ENCODE data around the gene ZBTB37. TPM values are rescaled to one million over a fixed set of nuclear protein-coding genes. Genes with fewer than 3 reads are reported as not detected.

The ZBTB37 gene
- total and polyA plus RNA-seq, 2 experiments from 2014 or later = 0.90 to 5.6 TPM

DNA sequence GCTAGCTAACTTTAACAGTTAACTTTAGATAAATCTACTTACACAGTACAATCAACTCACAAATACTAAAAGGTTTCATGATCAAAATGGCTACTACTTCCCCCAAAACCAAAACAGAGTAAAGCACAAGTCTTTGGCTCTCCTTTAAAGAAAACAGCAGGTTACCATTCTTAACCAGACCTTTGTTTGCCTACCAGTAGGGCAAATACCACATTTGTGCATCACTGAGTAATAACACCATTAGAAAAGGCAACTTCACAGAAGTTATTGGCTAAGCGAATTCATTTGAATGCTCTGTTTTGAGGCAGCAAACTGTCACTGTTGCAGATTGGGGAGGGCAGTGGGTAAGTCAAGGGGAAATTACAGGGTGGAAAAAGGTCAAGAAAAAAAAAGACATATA is 66.3 kb downstream of the ZBTB37 start:
- DNase-seq = no peak

DNA sequence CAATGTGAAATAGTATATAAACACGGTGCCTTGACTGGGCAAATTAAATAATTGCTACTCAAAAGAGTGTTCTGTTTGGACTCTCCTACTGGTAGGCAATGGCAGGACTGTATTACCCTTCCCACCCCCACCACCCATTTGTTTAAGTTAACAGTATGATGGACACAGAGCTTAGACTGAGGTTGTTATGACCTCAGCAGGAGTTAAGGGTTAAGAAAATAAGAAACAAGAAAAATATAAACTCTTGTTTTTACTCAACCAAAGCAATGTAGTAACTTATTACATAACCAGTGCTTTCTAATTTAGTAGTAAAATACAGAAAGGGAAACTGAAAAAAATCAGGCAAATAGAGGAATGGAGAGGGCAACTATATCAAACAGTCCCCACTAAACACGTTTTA is 68.9 kb downstream of the ZBTB37 start:
- Histone ChIP-seq H3K79me2 (ENCODE audit: insufficient read depth) (no peaks in the 10 kb centered on the region), H3K4me3 (no peak overlapping the region), H3K27ac (no peak overlapping the region), H2AFZ (no peak overlapping the region), H3K27me3 (replicated peaks; ENCODE audit: insufficient read depth) (no peaks in the 10 kb centered on the region), H3K9me3 (ENCODE audit: low read depth) (no peaks in the 10 kb centered on the region), H3K4me2 (ENCODE audit: unreplicated experiment) (no peak overlapping the region), H3K9ac (no peak overlapping the region), H4K20me1 (ENCODE audit: insufficient read depth) (no peaks in the 10 kb centered on the region), H3F3A (ENCODE audit: insufficient read depth) (no peaks in the 10 kb centered on the region), H3K36me3 (ENCODE audit: low read depth) (peaks cover 78% of the 10 kb centered on the region), H3K9me2 (ENCODE audit: insufficient read depth) (no peaks in the 10 kb centered on the region), H3K4me1 (ENCODE audit: insufficient read depth) (no peaks in the 10 kb centered on the region)
- 53 to 58% methylated on average over 2 of the region's 2 CpGs for WGBS, 2 experiments (ENCODE audit: low coverage in 1 of 2, low lambda C conversion rate in 2 of 2, missing lambda C conversion rate in 2 of 2)
- in situ Hi-C loops (cut with MboI) = no loop called here
- DNase-seq = no peak
- TF ChIP-seq EZH2phosphoT487 (IDR thresholded peaks at IDR 0.05; ENCODE audit: insufficient read depth, low read depth) (no peak), EZH2 (IDR thresholded peaks at IDR 0.05; ENCODE audit: insufficient read depth, poor library complexity, severe bottlenecking) (no peak)

More for the DNA sequence above, 66.3 kb downstream of the ZBTB37 start:
- no peaks in the 10 kb centered on the region for H3K4me1 ChIP-seq (ENCODE audit: insufficient read depth)
- in situ Hi-C loops (cut with MboI) = no loop called here
- no peaks in the 10 kb centered on the region for H4K20me1 ChIP-seq (ENCODE audit: insufficient read depth)
- H3K27ac ChIP-seq = no peak overlapping the region
- H3K9me3 ChIP-seq (ENCODE audit: low read depth) = no peaks in the 10 kb centered on the region
- no peaks in the 10 kb centered on the region; the same call in 1 of the 2 replicates for H3F3A ChIP-seq (ENCODE audit: insufficient read depth)
- no peak overlapping the region for H3K4me3 ChIP-seq
- H2AFZ ChIP-seq = no peak overlapping the region
- 98 to 100% methylated on average over 1 of the region's 1 CpG for WGBS, 2 experiments (ENCODE audit: low coverage in 1 of 2, low lambda C conversion rate in 2 of 2, missing lambda C conversion rate in 2 of 2)
- no peak overlapping the region for H3K4me2 ChIP-seq (ENCODE audit: unreplicated experiment)
- no peaks in the 10 kb centered on the region for H3K79me2 ChIP-seq (ENCODE audit: insufficient read depth)
- no peak overlapping the region for H3K9ac ChIP-seq
- TF ChIP-seq EZH2phosphoT487 (IDR thresholded peaks at IDR 0.05; ENCODE audit: insufficient read depth, low read depth) (no peak), EZH2 (IDR thresholded peaks at IDR 0.05; ENCODE audit: insufficient read depth, poor library complexity, severe bottlenecking) (no peak)
- H3K27me3 ChIP-seq (replicated peaks; ENCODE audit: insufficient read depth) = no peaks in the 10 kb centered on the region
- H3K36me3 ChIP-seq (ENCODE audit: low read depth) = peaks cover 76% of the 10 kb centered on the region
- H3K9me2 ChIP-seq (ENCODE audit: insufficient read depth) = no peaks in the 10 kb centered on the region

DNA sequence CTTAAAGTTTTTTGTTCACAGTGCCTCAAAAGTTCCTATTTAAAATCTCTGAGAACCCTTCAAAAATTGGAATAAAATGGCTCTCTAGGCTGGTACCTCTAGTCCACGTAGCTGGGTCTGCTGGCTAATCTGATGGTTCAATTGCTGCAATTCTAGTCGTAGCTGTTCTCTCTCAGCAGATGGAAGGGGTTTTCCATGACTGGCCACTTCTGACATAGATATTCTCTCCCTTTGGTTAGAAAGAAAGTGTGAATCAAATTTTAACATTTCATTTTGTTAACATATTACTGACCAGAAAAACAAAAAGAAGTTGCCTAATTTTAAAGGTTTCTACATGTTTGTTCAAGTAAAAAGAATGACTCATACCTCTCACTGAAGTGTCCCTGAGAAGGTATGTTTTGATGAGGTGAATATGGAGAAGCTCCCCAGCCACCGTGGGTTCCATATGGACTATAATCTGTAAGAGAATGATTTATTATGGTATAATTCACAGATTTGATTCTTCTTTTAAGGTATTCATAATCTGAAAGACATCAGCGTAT is 78.3 kb downstream of the ZBTB37 start:
- no peak for TF ChIP-seq EZH2 (IDR thresholded peaks at IDR 0.05; ENCODE audit: insufficient read depth, poor library complexity, severe bottlenecking)
- no peak for TF ChIP-seq EZH2phosphoT487 (IDR thresholded peaks at IDR 0.05; ENCODE audit: insufficient read depth, low read depth)
- H4K20me1 ChIP-seq (ENCODE audit: insufficient read depth) = no peaks in the 10 kb centered on the region
- H3K9me2 ChIP-seq (ENCODE audit: insufficient read depth) = no peaks in the 10 kb centered on the region
- H3K4me2 ChIP-seq (ENCODE audit: unreplicated experiment) = no peak overlapping the region
- H3K79me2 ChIP-seq (ENCODE audit: insufficient read depth) = no peaks in the 10 kb centered on the region
- H3K4me3 ChIP-seq = no peak overlapping the region
- WGBS, 2 experiments (ENCODE audit: low coverage in 1 of 2, low lambda C conversion rate in 2 of 2, missing lambda C conversion rate in 2 of 2) = 81 to 95% methylated on average over 4 of the region's 4 CpGs
- H3K9ac ChIP-seq = no peak overlapping the region
- DNase-seq = no peak
- no peaks in the 10 kb centered on the region for H3K9me3 ChIP-seq (ENCODE audit: low read depth)
- H3F3A ChIP-seq (ENCODE audit: insufficient read depth) = 0 out of 2 replicates have a peak, but pooled peaks cover 4% of the 10 kb centered on the region
- H3K36me3 ChIP-seq (ENCODE audit: low read depth) = peaks cover 67% of the 10 kb centered on the region
- no peaks in the 10 kb centered on the region for H3K27me3 ChIP-seq (replicated peaks; ENCODE audit: insufficient read depth)
- in situ Hi-C loops (cut with MboI) = no loop called here
- H2AFZ ChIP-seq = no peak overlapping the region
- H3K27ac ChIP-seq = no peak overlapping the region
- H3K4me1 ChIP-seq (ENCODE audit: insufficient read depth) = no peaks in the 10 kb centered on the region

DNA sequence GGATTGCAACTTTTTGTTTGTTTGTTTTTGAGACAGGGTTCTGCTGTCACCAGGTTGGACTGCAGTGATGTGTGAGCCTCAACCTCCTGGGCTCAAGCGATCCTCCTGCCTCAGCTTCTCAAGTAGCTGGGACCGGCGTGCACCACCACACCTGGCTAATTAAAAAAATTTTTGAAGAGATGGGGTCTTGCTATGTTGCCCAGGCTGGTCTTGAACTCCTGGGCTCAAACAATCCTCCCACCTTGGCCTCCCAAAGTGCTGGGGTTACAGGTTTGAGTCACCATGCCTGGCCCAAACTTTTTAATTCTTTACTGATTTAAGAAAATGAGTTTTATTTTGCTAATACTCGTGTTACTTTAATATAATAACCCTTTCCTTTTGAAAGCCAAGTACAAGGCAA is 80.4 kb downstream of the ZBTB37 start:
- Histone ChIP-seq H3K4me2 (ENCODE audit: unreplicated experiment) (no peak overlapping the region), H3K9me3 (ENCODE audit: low read depth) (no peaks in the 10 kb centered on the region), H3K79me2 (ENCODE audit: insufficient read depth) (peaks cover 11% of the 10 kb centered on the region), H3K27ac (no peak overlapping the region), H3K36me3 (ENCODE audit: low read depth) (peaks cover 73% of the 10 kb centered on the region), H3K4me1 (ENCODE audit: insufficient read depth) (no peaks in the 10 kb centered on the region), H3F3A (ENCODE audit: insufficient read depth) (0 out of 2 replicates have a peak, but pooled peaks cover 7% of the 10 kb centered on the region), H3K27me3 (replicated peaks; ENCODE audit: insufficient read depth) (no peaks in the 10 kb centered on the region), H3K4me3 (no peak overlapping the region), H2AFZ (no peak overlapping the region), H3K9ac (no peak overlapping the region), H3K9me2 (ENCODE audit: insufficient read depth) (no peaks in the 10 kb centered on the region), H4K20me1 (ENCODE audit: insufficient read depth) (no peaks in the 10 kb centered on the region)
- WGBS, 2 experiments (ENCODE audit: low coverage in 1 of 2, low lambda C conversion rate in 2 of 2, missing lambda C conversion rate in 2 of 2) = 97 to 98% methylated on average over 4 of the region's 4 CpGs
- TF ChIP-seq EZH2 (IDR thresholded peaks at IDR 0.05; ENCODE audit: insufficient read depth, poor library complexity, severe bottlenecking) (no peak), EZH2phosphoT487 (IDR thresholded peaks at IDR 0.05; ENCODE audit: insufficient read depth, low read depth) (no peak)
- in situ Hi-C loops (cut with MboI) = no loop called here
- no peak for DNase-seq

Small RNAs within 50 kb of the gene (small RNA-seq; reads per million reads assigned to genes)
- gene RNA5SP67 (ENCODE audit: low read depth, low replicate concordance) = not detected

Other genes with a start within 250 kb of the ZBTB37 start
- not detected in 2 replicates for gene TEX50, start 233.0 kb upstream of the ZBTB37 start, total RNA-seq (2014; rRNA removed; shearing (Covaris generic))
- not detected in 2 replicates for gene TEX50, start 233.0 kb upstream of the ZBTB37 start, polyA plus RNA-seq (2016; fragmentation: Nextera tagmentation; extraction: Ambion mirVana)
- gene ANKRD45, start 198.5 kb upstream of the ZBTB37 start, total RNA-seq (2014; rRNA removed; shearing (Covaris generic)) = not detected in 2 replicates
- gene ANKRD45, start 198.5 kb upstream of the ZBTB37 start, polyA plus RNA-seq (2016; fragmentation: Nextera tagmentation; extraction: Ambion mirVana) = 0.16 TPM in 1 of 2 replicates, not detected in the other
- gene KLHL20, start 153.4 kb upstream of the ZBTB37 start, total RNA-seq (2014; rRNA removed; shearing (Covaris generic)) = 25.5 and 27.9 TPM in 2 replicates
- 19.2 and 22.7 TPM in 2 replicates for gene KLHL20, start 153.4 kb upstream of the ZBTB37 start, polyA plus RNA-seq (2016; fragmentation: Nextera tagmentation; extraction: Ambion mirVana)
- gene DARS2, start 43.7 kb upstream of the ZBTB37 start, total RNA-seq (2014; rRNA removed; shearing (Covaris generic)) = 12.1 and 14.5 TPM in 2 replicates
- gene DARS2, start 43.7 kb upstream of the ZBTB37 start, polyA plus RNA-seq (2016; fragmentation: Nextera tagmentation; extraction: Ambion mirVana) = 11.0 and 12.1 TPM in 2 replicates
- 14.9 and 16.9 TPM in 2 replicates for gene CENPL, start 43.5 kb upstream of the ZBTB37 start, total RNA-seq (2014; rRNA removed; shearing (Covaris generic))
- 9.3 and 10.4 TPM in 2 replicates for gene CENPL, start 43.5 kb upstream of the ZBTB37 start, polyA plus RNA-seq (2016; fragmentation: Nextera tagmentation; extraction: Ambion mirVana)
- 344 and 358 TPM in 2 replicates for gene GAS5, start 391 bp upstream of the ZBTB37 start, total RNA-seq (2014; rRNA removed; shearing (Covaris generic))
- gene GAS5, start 391 bp upstream of the ZBTB37 start, polyA plus RNA-seq (2016; fragmentation: Nextera tagmentation; extraction: Ambion mirVana) = 143 and 166 TPM in 2 replicates
- gene SERPINC1, start 48.9 kb downstream of the ZBTB37 start, total RNA-seq (2014; rRNA removed; shearing (Covaris generic)) = not detected in 2 replicates
- gene SERPINC1, start 48.9 kb downstream of the ZBTB37 start, polyA plus RNA-seq (2016; fragmentation: Nextera tagmentation; extraction: Ambion mirVana) = not detected in 2 replicates
- 18.9 and 22.4 TPM in 2 replicates for gene RC3H1, start 154.0 kb downstream of the ZBTB37 start, total RNA-seq (2014; rRNA removed; shearing (Covaris generic))
- gene RC3H1, start 154.0 kb downstream of the ZBTB37 start, polyA plus RNA-seq (2016; fragmentation: Nextera tagmentation; extraction: Ambion mirVana) = 5.9 and 6.0 TPM in 2 replicates

All from GM23248 (cell line).